Testis (tissue), 2 donors: ENCODE data around the gene THUMPD2.

ENCODE experiments used
- CTCF ChIP-seq, 3 experiments: fragments of 450-650 bp in 2 of 3; fragments of 200-600 bp in 1 of 3; sonication (generic) in 1 of 3; IDR thresholded peaks; one replicate each; pipeline ENCODE4 v1.5.1; 2016 to 2019; ENCODE audit warnings: antibody characterized with exemption in 3 of 3, mild to moderate bottlenecking in 2 of 3, moderate library complexity in 1 of 3
- POLR2A ChIP-seq: fragments of 450-650 bp; IDR thresholded peaks from one replicate; pipeline ENCODE4 v1.6.1; 2017; ENCODE audit warnings: antibody characterized with exemption, mild to moderate bottlenecking, moderate library complexity

- no peak for TF ChIP-seq CTCF (IDR thresholded peaks at IDR 0.05)
- no peak for TF ChIP-seq POLR2A
Measured at GRCh38 chr2:39734445-39734844, 44.6 kb downstream of the THUMPD2 start.
